Uterus (tissue), 2 donors: ENCODE data around the gene SCAMP5.

ENCODE experiments used
- CTCF ChIP-seq, 4 experiments: fragments of 200-600 bp in 2 of 4; fragments of 450-650 bp in 2 of 4; sonication (generic) in 2 of 4; IDR thresholded peaks; one replicate each; pipeline ENCODE4 v1.5.1; 2016 to 2019; ENCODE audit warnings: antibody characterized with exemption in 4 of 4, mild to moderate bottlenecking in 2 of 4, moderate library complexity in 1 of 4
- POLR2A ChIP-seq, 2 donors: fragments of 450-650 bp; IDR thresholded peaks; one replicate each; pipeline ENCODE4 v1.6.1; 2016; ENCODE audit warnings: antibody characterized with exemption in 2 of 2, mild to moderate bottlenecking in 1 of 2, moderate library complexity in 1 of 2

GRCh38 chr15:74995182-74995778 lies at the start of gene SCAMP5:
- TF ChIP-seq CTCF (IDR thresholded peaks at IDR 0.05) (no peak), POLR2A (IDR thresholded peaks at IDR 0.05) (no peak)
